Measurements from ENCODE around the gene CDH4.

CDH4 gene

DNA sequence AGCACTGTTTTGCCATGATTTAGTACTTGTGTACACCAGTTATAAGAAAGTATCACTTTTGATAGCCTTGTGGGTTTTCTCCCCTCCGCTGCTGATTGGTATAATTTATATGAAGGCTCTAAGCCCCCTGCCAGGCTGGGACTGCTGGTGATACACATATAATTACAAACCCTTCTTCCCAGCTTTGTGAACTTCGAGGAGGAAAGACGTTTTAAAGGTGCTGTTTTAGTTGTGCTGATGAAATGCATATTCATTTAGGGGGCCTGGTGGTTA, 567.4 kb downstream of the CDH4 start:
- Histone ChIP-seq H3K27me3 (no peaks in the 10 kb centered on the region), H3K4me1 (ENCODE audit: control insufficient read depth in 1 of 2, insufficient read depth in 1 of 2, low read depth in 1 of 2, low read length in 1 of 2) (no peaks in the 10 kb centered on the region)
- TF ChIP-seq, protein P1, sequence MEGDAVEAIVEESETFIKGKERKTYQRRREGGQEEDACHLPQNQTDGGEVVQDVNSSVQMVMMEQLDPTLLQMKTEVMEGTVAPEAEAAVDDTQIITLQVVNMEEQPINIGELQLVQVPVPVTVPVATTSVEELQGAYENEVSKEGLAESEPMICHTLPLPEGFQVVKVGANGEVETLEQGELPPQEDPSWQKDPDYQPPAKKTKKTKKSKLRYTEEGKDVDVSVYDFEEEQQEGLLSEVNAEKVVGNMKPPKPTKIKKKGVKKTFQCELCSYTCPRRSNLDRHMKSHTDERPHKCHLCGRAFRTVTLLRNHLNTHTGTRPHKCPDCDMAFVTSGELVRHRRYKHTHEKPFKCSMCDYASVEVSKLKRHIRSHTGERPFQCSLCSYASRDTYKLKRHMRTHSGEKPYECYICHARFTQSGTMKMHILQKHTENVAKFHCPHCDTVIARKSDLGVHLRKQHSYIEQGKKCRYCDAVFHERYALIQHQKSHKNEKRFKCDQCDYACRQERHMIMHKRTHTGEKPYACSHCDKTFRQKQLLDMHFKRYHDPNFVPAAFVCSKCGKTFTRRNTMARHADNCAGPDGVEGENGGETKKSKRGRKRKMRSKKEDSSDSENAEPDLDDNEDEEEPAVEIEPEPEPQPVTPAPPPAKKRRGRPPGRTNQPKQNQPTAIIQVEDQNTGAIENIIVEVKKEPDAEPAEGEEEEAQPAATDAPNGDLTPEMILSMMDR (IDR thresholded peaks at IDR 0.05): no peak

DNA sequence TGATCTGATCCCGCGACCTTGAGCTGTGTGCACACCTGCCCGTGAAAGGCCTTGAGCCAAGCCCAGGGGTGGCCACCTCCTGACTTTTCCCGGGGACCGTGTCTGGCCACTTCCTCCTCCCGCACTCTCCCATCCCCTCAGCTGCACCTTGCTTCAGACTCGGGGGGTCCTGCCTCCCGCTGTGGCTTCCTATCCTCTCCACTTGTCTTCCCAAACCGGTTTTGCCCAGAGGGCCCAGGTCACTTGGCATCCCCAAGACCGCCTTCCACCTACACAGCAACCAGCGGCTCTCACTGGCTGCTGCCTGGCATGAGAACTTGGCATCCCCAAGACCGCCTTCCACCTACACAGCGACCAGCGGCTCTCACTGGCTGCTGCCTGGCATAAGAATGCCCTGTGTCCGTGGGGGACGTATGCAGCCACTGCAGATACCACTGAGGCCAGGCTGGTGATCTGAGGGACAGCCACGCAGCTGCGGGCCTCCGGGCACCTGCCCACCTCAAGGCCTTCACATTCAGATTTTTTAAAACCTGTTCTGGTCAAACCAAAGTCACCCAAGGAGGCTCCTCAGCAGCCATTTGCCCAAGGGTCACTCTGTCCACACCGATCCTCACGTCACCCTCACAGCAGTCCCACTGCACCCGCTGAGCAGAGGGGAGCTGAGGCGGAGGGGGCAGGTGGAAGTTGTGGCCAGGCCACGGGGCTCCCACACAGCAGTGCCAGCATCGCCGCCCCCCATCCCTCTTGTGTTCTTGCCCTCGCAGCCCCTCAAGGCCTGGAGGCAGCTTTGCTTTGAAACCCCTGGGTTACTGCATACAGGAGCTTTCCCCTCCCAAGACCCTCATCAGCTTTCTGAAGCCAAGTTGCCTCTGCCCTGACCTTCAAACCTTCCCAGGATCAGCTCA, 568.1 kb downstream of the CDH4 start:
- Histone ChIP-seq H3K4me1 (ENCODE audit: control insufficient read depth in 1 of 2, insufficient read depth in 1 of 2, low read depth in 1 of 2, low read length in 1 of 2) (no peaks in the 10 kb centered on the region), H3K4me3 (ENCODE audit: low read depth in 1 of 2, low read length in 1 of 2) (no peak overlapping the region), H3K27ac (no peak overlapping the region), H3K27me3 (no peaks in the 10 kb centered on the region), H3K36me3 (no peaks in the 10 kb centered on the region), H3K9me3 (no peaks in the 10 kb centered on the region)
- TF ChIP-seq, protein P1 (IDR thresholded peaks at IDR 0.05): no peak

More for the DNA sequence above, 567.4 kb downstream of the CDH4 start:
- no peak overlapping the region for H3K4me3 ChIP-seq (ENCODE audit: low read depth in 1 of 2, low read length in 1 of 2)
- H3K36me3 ChIP-seq: no peaks in the 10 kb centered on the region
- no peaks in the 10 kb centered on the region for H3K9me3 ChIP-seq
- H3K27ac ChIP-seq: no peak overlapping the region

DNA sequence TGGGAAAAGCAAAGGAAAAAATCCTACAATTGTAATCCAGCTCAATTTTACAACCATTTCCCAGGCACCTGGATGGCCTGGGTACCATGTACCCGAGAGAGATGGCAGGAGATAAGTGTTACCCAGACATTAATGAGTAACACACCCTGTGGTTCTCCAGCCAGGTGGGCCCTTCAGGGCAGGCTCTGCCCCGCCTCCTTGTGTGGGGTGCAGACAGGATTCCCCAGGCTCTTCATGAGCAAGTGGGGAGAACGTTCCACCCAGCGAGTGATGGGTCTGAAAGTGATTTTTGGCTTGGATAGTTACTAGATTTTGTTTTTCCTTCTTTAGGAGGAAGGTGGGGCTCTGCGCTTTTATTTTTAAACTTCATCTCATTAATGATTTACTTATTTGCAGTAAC, 569.7 kb downstream of the CDH4 start:
- Histone ChIP-seq H3K27me3 (no peaks in the 10 kb centered on the region), H3K27ac (no peak overlapping the region), H3K4me1 (ENCODE audit: control insufficient read depth in 1 of 2, insufficient read depth in 1 of 2, low read depth in 1 of 2, low read length in 1 of 2) (no peaks in the 10 kb centered on the region), H3K4me3 (ENCODE audit: low read depth in 1 of 2, low read length in 1 of 2) (no peak overlapping the region), H3K36me3 (no peaks in the 10 kb centered on the region), H3K9me3 (no peaks in the 10 kb centered on the region)
- TF ChIP-seq, protein P1 (IDR thresholded peaks at IDR 0.05): no peak

DNA sequence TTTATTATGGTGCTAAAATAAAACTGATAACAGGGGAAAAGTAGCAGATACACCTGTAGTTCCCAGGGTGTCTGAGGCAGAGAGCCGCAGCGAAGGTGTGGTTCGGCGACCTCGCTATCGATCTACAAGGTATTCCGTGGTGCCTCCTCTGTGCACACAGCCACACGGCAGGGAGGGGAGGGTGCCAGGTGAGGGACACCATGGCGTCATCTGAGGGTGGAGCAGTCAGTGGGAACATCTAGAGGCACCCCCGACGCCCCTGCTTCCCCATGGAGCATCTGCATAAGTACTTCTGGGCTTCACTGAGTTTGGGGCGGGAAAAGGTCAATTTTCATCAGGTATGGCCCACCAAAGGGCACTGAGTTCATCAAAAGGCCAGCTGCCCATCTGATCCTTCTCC, 570.3 kb downstream of the CDH4 start:
- H3K36me3 ChIP-seq: no peaks in the 10 kb centered on the region
- TF ChIP-seq, protein P1 (IDR thresholded peaks at IDR 0.05): no peak
- H3K27ac ChIP-seq: no peak overlapping the region
- no peaks in the 10 kb centered on the region for H3K27me3 ChIP-seq
- H3K9me3 ChIP-seq: no peaks in the 10 kb centered on the region
- H3K4me1 ChIP-seq (ENCODE audit: control insufficient read depth in 1 of 2, insufficient read depth in 1 of 2, low read depth in 1 of 2, low read length in 1 of 2): no peaks in the 10 kb centered on the region
- no peak overlapping the region for H3K4me3 ChIP-seq (ENCODE audit: low read depth in 1 of 2, low read length in 1 of 2)

DNA sequence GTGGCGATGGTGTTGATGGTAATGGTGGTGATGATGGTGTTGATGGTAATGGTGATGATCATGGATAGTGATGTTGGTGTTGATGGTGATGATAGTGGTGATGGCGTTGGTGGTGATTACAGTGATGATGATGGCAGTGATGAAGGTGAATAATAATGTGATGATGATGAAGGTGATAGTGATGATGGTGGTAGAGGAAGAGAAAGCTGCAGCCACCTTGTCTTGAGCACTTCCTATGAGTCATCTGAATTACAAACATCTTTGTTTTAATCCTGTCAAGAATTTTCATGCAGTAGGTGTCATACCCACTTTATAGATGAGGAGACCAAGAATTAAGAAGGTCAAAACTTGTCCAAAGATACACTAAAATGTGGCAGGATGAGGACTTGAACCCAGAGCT, 571.2 kb downstream of the CDH4 start:
- Histone ChIP-seq H3K4me3 (ENCODE audit: low read depth in 1 of 2, low read length in 1 of 2) (no peak overlapping the region), H3K36me3 (no peaks in the 10 kb centered on the region), H3K4me1 (ENCODE audit: control insufficient read depth in 1 of 2, insufficient read depth in 1 of 2, low read depth in 1 of 2, low read length in 1 of 2) (no peaks in the 10 kb centered on the region), H3K27me3 (no peaks in the 10 kb centered on the region), H3K9me3 (no peaks in the 10 kb centered on the region), H3K27ac (no peak overlapping the region)
- TF ChIP-seq, protein P1 (IDR thresholded peaks at IDR 0.05): no peak
